Measurements from ENCODE around the gene COX7B2.
A peak's percentile ranks its signal among the peaks of the same experiment; 100 is the strongest.

The COX7B2 gene

DNA sequence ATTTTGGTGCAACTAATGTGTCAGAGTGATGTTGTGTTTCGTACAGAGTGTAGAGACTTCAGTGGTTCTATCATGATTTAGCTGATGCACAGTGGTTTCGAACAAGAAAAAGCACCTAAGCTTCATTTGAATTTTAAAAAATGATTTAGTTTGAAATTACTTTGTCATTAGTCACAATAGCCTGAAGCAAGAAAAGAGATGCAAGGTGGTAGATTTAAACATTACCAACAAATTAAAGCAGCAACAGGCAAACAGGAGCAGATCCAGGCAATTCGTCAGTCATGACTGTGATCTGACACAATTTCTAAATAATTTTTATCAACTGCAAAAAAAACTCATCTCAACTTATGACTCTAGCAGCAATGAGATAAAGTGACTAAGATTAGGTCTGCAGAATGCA is 24.6 kb upstream of the COX7B2 start:
- H3K4me3 ChIP-seq (ENCODE audit: low read depth, low read length), result no peak overlapping the region
- no peak for TF ChIP-seq CTCF (IDR thresholded peaks at IDR 0.05; ENCODE audit: borderline replicate concordance, insufficient read depth, low read depth, low read length)

DNA sequence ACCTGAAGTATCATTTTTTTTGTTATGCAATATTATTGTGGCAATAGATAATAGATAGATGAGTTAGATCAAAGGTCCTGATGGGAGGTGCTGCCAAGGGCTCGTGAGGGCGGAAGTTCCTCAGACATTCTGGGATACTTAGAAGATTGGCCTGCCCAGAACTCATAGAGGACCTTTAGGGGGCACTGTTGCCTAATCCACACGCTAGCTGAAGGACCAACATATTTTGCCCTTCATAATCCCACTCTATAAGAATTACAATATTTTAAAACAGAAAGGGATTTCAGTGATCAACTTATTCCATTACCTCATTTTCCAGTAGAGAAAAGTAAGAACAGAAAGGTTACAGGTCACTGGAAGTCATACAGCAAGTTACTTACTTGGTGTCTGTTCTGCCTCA is 22.9 kb upstream of the COX7B2 start:
- TF ChIP-seq CTCF (IDR thresholded peaks at IDR 0.05; ENCODE audit: borderline replicate concordance, insufficient read depth, low read depth, low read length), result peak; percentile 61
- no peak overlapping the region for H3K4me3 ChIP-seq (ENCODE audit: low read depth, low read length)

GRCh38 chr4:46930891-46931290 is 21.8 kb upstream of the COX7B2 start:
- H3K4me3 ChIP-seq (ENCODE audit: low read depth, low read length), result no peak overlapping the region
- TF ChIP-seq CTCF (IDR thresholded peaks at IDR 0.05; ENCODE audit: borderline replicate concordance, insufficient read depth, low read depth, low read length), result no peak

- no peak overlapping the region for H3K4me3 ChIP-seq (ENCODE audit: low read depth, low read length)
- TF ChIP-seq CTCF (IDR thresholded peaks at IDR 0.05; ENCODE audit: borderline replicate concordance, insufficient read depth, low read depth, low read length), result no peak
These were observed 18.2 kb upstream of the COX7B2 start for GRCh38 chr4:46927201-46927600.

- no peak for TF ChIP-seq CTCF (IDR thresholded peaks at IDR 0.05; ENCODE audit: borderline replicate concordance, insufficient read depth, low read depth, low read length)
These were observed 15.9 kb upstream of the COX7B2 start for GRCh38 chr4:46924789-46925529.

DNA sequence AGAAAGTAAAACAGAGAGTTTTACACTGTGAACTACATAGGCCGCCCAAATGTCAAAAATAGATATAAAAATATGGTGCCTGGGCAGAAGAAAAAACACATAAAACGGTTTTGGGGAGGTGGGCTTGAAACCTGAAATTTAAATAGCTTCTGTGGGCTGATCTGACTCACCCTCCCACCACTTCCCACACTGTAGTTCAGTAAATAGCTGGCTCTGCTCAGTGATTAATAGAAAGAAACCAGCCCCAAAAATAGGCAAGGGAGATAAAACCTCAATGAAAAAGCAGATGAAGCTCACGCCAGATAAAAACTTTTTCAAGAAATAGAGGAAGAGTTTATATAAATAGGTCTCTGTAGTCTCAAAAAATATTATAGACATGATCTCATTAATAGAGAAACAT is 13.2 kb upstream of the COX7B2 start:
- no peak for TF ChIP-seq CTCF (IDR thresholded peaks at IDR 0.05; ENCODE audit: borderline replicate concordance, insufficient read depth, low read depth, low read length)
- H3K4me3 ChIP-seq (ENCODE audit: low read depth, low read length), result no peak overlapping the region

More at GRCh38 chr4:46924789-46925529, 15.9 kb upstream of the COX7B2 start:
- H3K4me3 ChIP-seq (ENCODE audit: low read depth, low read length), result no peak overlapping the region

DNA sequence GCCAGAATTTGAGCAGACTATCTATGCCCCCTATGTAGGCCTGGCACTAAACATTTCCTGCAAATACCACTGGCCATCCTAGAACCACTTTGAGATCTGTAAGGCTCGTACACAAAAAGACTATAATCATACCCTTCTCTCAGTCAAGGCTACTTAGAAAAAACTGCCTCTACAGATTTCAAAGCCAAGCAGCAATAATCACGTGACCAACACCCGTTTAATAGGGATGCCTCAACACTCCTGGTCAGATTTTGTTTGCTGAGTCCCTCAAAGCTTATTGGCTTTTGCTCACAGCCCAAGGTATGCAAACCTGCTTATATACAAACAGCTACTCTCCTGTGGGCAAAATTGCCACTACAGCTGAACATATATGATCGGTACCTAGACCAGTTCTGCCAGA is 897 bp downstream of the COX7B2 start:
- no peak for TF ChIP-seq CTCF (IDR thresholded peaks at IDR 0.05; ENCODE audit: borderline replicate concordance, insufficient read depth, low read depth, low read length)

More for the DNA sequence above, 897 bp downstream of the COX7B2 start:
- no peak overlapping the region for H3K4me3 ChIP-seq (ENCODE audit: low read depth, low read length)
